ENCODE results near the gene RYR1. TPM values are rescaled to one million over a fixed set of nuclear protein-coding genes. Genes with fewer than 3 reads are reported as not detected.

Gene RYR1
- total and polyA plus RNA-seq, 2 of the 8 experiments (the other 6 are each of a cell fraction or from before 2014, with no cell fraction given): 5.8 to 11.8 TPM

- FAIRE-seq: no peak
- Histone ChIP-seq H2AK5ac (ENCODE audit: low read depth, low read length) (no peak overlapping the region), H3K79me2 (ENCODE audit: control insufficient read depth in 1 of 2, insufficient read depth in 2 of 2, low read length in 2 of 2) (no peaks in the 10 kb centered on the region), H2BK5ac (ENCODE audit: low read depth, low read length) (no peak overlapping the region), H2BK12ac (ENCODE audit: low read depth, low read length) (no peak overlapping the region), H3K4me3 (ENCODE audit: extremely low read depth in 1 of 4, insufficient read depth in 2 of 4, low read depth in 3 of 4, low read length in 4 of 4) (no peak overlapping the region), H3K18ac (ENCODE audit: extremely low read depth, low read length) (no peak overlapping the region), H3K4me1 (replicated peaks in 1 of 4; ENCODE audit: control insufficient read depth in 3 of 4, insufficient read depth in 4 of 4, low read length in 3 of 4) (peaks cover 0 to 3% (median 1%) of the 10 kb centered on the region in 4 experiments; a peak in 3 of 7 replicates), H3K14ac (ENCODE audit: insufficient read length) (no peak overlapping the region), H4K8ac (ENCODE audit: extremely low read depth, insufficient read depth, low read length) (no peak overlapping the region), H2BK20ac (ENCODE audit: low read length) (no peak overlapping the region), H2BK120ac (replicated peaks; ENCODE audit: low read depth, low read length) (no peak overlapping the region), H4K5ac (ENCODE audit: insufficient read length, low read depth, low read length) (no peak overlapping the region), H3K9ac (replicated peaks in 1 of 4; ENCODE audit: extremely low read depth in 1 of 4, low read depth in 3 of 4, low read length in 3 of 4) (no peak overlapping the region), H3K23me2 (ENCODE audit: low read depth, low read length) (no peaks in the 10 kb centered on the region), H3K9me3 (ENCODE audit: insufficient read depth in 2 of 2, low read depth in 1 of 2, low read length in 1 of 2) (no peaks in the 10 kb centered on the region), H3K4ac (replicated peaks; ENCODE audit: insufficient read length, low read depth, low read length) (no peak overlapping the region), H2AFZ (ENCODE audit: low read length) (no peak overlapping the region), H3K27ac (ENCODE audit: low read depth, low read length) (no peak overlapping the region), H4K91ac (replicated peaks; ENCODE audit: insufficient read length, low read length) (no peak overlapping the region), H3K27me3 (replicated peaks in 1 of 4; ENCODE audit: control insufficient read depth in 3 of 4, extremely low read depth in 1 of 4, insufficient read depth in 3 of 4, low read length in 3 of 4) (no peaks in the 10 kb centered on the region), H3K23ac (ENCODE audit: insufficient read length) (no peak overlapping the region), H2BK15ac (ENCODE audit: low read length) (no peak overlapping the region), H3K4me2 (ENCODE audit: insufficient read depth in 1 of 2, low read depth in 2 of 2, low read length in 2 of 2) (no peak overlapping the region), H3K56ac (replicated peaks; ENCODE audit: insufficient read length, low read depth, low read length) (no peak overlapping the region), H4K20me1 (replicated peaks in 1 of 2; ENCODE audit: control insufficient read depth in 1 of 2, insufficient read depth in 2 of 2, low read length in 2 of 2) (peaks cover 0 to 5% of the 10 kb centered on the region in 2 experiments), H3K79me1 (ENCODE audit: low read depth, low read length) (no peaks in the 10 kb centered on the region), H3K36me3 (ENCODE audit: control insufficient read depth in 2 of 4, insufficient read depth in 4 of 4, low read length in 3 of 4) (peaks cover 2 to 33% (median 19%) of the 10 kb centered on the region in 4 experiments; a peak in 7 of 8 replicates)
- ChIA-PET CTCF (ENCODE audit: partially characterized antibody) (interaction anchor here (0.9 to 7.7 kb wide), 3 partner anchors 18 to 263 kb away, joined by 3 to 35 read pairs (median 3); no protein-coding TSS in a partner anchor), POLR2A (ENCODE audit: partially characterized antibody) (interaction anchor here (1.0 to 1.6 kb wide), 3 partner anchors 10 to 26 kb away, joined by 4 to 9 read pairs (median 4); no protein-coding TSS in a partner anchor)
- DNase-seq (ENCODE audit: low read depth in 1 of 2, low spot score in 2 of 2): no peak
- WGBS, 2 experiments (ENCODE audit: extremely low coverage in 1 of 2, insufficient coverage in 1 of 2, insufficient read length in 1 of 2, insufficient replicate concordance in 2 of 2, low coverage in 1 of 2, low lambda C conversion rate in 2 of 2, missing lambda C conversion rate in 1 of 2): 94% methylated on average over 30 of the region's 30 CpGs; no CpG with 5 or more reads in 1 of the 2 experiments
- TF ChIP-seq KDM1A (IDR thresholded peaks at IDR 0.05; ENCODE audit: borderline replicate concordance, low read length) (no peak), EP300 (IDR thresholded peaks at IDR 0.05; ENCODE audit: borderline replicate concordance in 1 of 2, low read depth in 2 of 2, low read length in 2 of 2) (no peak), ATF2 (IDR thresholded peaks at IDR 0.05; ENCODE audit: low read length) (no peak), ZNF274 (IDR thresholded peaks at IDR 0.05; ENCODE audit: borderline replicate concordance, extremely low read depth, low read length) (no peak), TAF7 (optimal IDR thresholded peaks at IDR 0.05; ENCODE audit: borderline replicate concordance, low read depth, low read length) (no peak), BRCA1 (IDR thresholded peaks at IDR 0.05; ENCODE audit: low read depth, low read length) (no peak), KDM5A (IDR thresholded peaks at IDR 0.05; ENCODE audit: low read length) (no peak), ASH2L (IDR thresholded peaks at IDR 0.05; ENCODE audit: low read length) (no peak), MAX (IDR thresholded peaks at IDR 0.05) (no peak)
Observed at GRCh38 chr19:38496603-38497487, 63.4 kb downstream of the RYR1 start.
